Thyroid gland (tissue), 4 donors: ENCODE data around the gene TMEM208. TPM values are rescaled to one million over a fixed set of nuclear protein-coding genes. Genes with fewer than 3 reads are reported as not detected.

Experiments
- DNase-seq, 2 donors: peaks; one replicate each; pipeline ENCODE4 v3.0.0-alpha.2; 2019
- H3K27ac ChIP-seq, 3 donors: fragments of 200-600 bp; sonication (generic); 1 replicate in 2 of 3; 2 replicates in 1 of 3; pipeline ENCODE4 v1.5.1; 2016 to 2019; ENCODE audit warnings: mild to moderate bottlenecking in 1 of 3, moderate library complexity in 1 of 3
- H3K27me3 ChIP-seq: fragments of 200-600 bp; sonication (generic); one replicate; pipeline ENCODE4 v1.5.1; 2019
- H3K36me3 ChIP-seq, 2 donors: fragments of 200-600 bp; sonication (generic); one replicate each; pipeline ENCODE4 v1.5.1; 2016 to 2019
- H3K4me1 ChIP-seq, 2 donors: fragments of 200-600 bp; sonication (generic); one replicate each; pipeline ENCODE4 v1.5.1; 2017 to 2019
- H3K4me3 ChIP-seq, 3 donors: fragments of 200-600 bp; sonication (generic); replicated peaks in 1 of 3; 1 replicate in 2 of 3; 2 replicates in 1 of 3; pipeline ENCODE4 v1.5.1; 2016; ENCODE audit warnings: mild to moderate bottlenecking in 1 of 3
- H3K9me3 ChIP-seq: fragments of 200-600 bp; sonication (generic); one replicate; pipeline ENCODE4 v1.5.1; 2017
- POLR2A ChIP-seq, 2 donors: fragments of 450-650 bp; IDR thresholded peaks; one replicate each; pipeline ENCODE4 v1.6.1; 2017; ENCODE audit warnings: antibody characterized with exemption in 2 of 2, mild to moderate bottlenecking in 2 of 2, moderate library complexity in 1 of 2
- WGBS, 2 donors: methylation state at CpG; one replicate each; pipeline ENCODE4 v1.1.5; 2017; 5-methylcytosine and 5-hydroxymethylcytosine counted together
- intact Hi-C: fragments of 100-400 bp; cut with DNase I; formaldehyde crosslinking; loops from one replicate; pipeline ENCODE4 v1.15.1; 2023
- total RNA-seq, 4 donors: library from RNA; depleted of rRNA; stranded (reverse); fragments of >200 nt; gene quantifications; one replicate each; pipeline ENCODE4 v1.2.3, GENCODE V29; 2016
- TF ChIP-seq, protein P1 (sequence below), 6 experiments: fragments of 200-600 bp in 3 of 6; fragments of 450-650 bp in 3 of 6; sonication (generic) in 3 of 6; IDR thresholded peaks; one replicate each; pipeline ENCODE4 v1.5.1; 2016 to 2019; ENCODE audit warnings: antibody characterized with exemption in 6 of 6, mild to moderate bottlenecking in 2 of 6, inconsistent platforms in 1 of 6, moderate library complexity in 1 of 6

TMEM208 gene
- total RNA-seq, 4 donors from 2014 or later, result 53.2 to 69.0 (median 58.3) TPM

DNA sequence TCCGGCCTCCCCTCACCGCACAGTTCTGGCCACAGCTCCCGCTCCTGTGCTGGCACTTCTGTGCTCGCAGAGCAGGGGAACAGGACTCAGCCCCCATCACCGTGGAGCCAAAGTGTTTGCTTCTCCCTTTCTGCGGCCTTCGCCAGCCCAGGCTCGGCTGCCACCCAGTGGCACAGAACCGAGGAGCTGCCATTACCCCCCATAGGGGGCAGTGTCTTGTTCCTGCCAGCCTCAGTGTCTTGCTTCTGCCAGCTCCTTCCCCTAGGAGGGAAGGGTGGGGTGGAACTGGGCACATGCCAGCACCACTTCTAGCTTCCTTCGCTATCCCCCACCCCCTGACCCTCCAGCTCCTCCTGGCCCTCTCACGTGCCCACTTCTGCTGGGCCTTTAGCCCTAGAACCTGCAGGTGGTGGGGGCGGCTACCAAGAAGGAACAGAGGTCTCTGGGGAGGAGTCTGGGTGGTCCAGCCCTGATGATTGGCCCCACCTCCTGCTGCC, 28.6 kb upstream of the TMEM208 start:
- Histone ChIP-seq H3K4me3 (no peak overlapping the region), H3K27ac (peak overlapping the region; percentile 34 to 54 (median 51)), H3K36me3 (peaks cover 49 to 53% of the 10 kb centered on the region in 2 donors), H3K27me3 (no peaks in the 10 kb centered on the region), H3K9me3 (no peaks in the 10 kb centered on the region), H3K4me1 (peaks cover 12 to 22% of the 10 kb centered on the region in 2 donors)
- WGBS, 2 donors, result 32 to 48% methylated on average over 8 to 12 of the region's 12 CpGs
- TF ChIP-seq, protein P1, sequence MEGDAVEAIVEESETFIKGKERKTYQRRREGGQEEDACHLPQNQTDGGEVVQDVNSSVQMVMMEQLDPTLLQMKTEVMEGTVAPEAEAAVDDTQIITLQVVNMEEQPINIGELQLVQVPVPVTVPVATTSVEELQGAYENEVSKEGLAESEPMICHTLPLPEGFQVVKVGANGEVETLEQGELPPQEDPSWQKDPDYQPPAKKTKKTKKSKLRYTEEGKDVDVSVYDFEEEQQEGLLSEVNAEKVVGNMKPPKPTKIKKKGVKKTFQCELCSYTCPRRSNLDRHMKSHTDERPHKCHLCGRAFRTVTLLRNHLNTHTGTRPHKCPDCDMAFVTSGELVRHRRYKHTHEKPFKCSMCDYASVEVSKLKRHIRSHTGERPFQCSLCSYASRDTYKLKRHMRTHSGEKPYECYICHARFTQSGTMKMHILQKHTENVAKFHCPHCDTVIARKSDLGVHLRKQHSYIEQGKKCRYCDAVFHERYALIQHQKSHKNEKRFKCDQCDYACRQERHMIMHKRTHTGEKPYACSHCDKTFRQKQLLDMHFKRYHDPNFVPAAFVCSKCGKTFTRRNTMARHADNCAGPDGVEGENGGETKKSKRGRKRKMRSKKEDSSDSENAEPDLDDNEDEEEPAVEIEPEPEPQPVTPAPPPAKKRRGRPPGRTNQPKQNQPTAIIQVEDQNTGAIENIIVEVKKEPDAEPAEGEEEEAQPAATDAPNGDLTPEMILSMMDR (IDR thresholded peaks at IDR 0.05), result peak; percentile 38 to 69 (median 58)
- TF ChIP-seq POLR2A (IDR thresholded peaks at IDR 0.05), result no peak
- DNase-seq, result peak; percentile 65 to 79
- intact Hi-C loops, result no loop called here

DNA sequence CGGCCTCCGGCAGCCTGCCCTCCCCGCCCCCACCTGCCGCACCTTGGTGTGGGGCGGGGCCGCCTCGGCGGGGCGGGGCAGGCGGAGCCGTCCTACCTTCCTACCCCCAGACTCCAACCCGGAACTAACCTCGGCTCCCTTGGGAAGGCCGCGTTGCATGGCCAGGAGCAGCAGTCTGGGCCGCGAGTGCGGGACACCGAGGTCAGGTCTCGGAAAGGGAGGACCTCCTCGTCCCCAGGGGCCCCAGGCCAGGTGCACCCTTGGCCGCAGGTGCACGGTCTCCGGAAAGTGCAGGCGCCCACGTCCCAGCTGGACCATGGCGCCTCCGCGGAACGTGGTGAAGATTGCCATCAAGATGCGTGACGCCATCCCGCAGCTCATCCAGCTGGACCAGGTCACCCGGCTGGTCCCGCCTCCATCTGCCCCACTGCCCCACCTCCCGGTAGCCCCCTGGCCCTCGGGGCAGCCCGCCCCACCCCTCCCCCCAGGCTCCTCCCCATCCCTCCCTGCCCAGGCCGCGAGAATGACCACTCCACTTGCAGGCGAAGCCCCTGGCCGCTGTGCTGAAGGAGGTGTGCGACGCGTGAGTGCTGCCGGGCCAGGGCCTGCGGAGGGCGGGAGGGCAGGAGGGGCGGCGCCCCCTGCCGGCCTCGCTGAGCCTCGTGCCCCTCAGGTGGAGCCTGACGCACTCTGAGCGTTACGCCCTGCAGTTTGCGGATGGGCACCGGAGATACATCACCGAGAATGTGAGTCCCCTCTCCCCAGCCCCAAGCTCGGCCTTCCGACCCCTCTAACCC, 27.7 kb upstream of the TMEM208 start, which contains the start of gene ELMO3:
TSS of gene ELMO3 (plus strand) at position 121 of the 797 bp plus-strand sequence. CDS start at position 317, 196 bp downstream.
- H3K9me3 ChIP-seq, result no peaks in the 10 kb centered on the region
- H3K27me3 ChIP-seq, result no peaks in the 10 kb centered on the region
- intact Hi-C loops, result no loop called here
- peak within 1 kb of the TSS; percentile 34 to 54 (median 51) for H3K27ac ChIP-seq
- peak within 1 kb of the TSS in 1 of 3 donors; percentile 41 for H3K4me3 ChIP-seq
- H3K4me1 ChIP-seq, result peaks cover 8 to 18% of the 10 kb centered on the region in 2 donors
- WGBS, 2 donors, result 19 to 37% methylated on average over 19 to 31 of the region's 61 CpGs
- peak; percentile 79 to 80 for DNase-seq
- peak in 1 of 2 donors; percentile 60 for TF ChIP-seq POLR2A (IDR thresholded peaks at IDR 0.05)
- TF ChIP-seq, protein P1 (IDR thresholded peaks at IDR 0.05), result peak in 3 of 6 experiments; percentile 32 to 45 (median 41)
- H3K36me3 ChIP-seq, result peaks cover 53 to 55% of the 10 kb centered on the region in 2 donors

DNA sequence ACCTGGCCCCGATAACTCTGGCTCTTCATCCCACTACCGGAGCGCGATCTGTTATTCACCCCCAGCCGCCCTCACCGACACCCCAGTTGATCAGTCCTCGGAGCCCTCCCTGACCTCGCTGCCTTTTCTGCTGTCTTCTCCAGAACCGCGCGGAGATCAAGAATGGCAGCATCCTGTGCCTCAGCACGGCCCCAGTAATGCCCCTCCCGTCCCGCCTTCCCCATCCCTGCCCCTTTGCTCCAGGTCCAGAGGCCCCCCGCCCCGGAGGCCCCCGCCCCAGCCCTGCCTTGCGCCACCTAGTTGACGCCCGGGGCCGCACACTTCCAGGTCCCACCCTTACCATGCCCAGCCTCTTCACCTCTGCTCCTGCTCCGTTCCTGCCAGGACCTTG, 27.1 kb upstream of the TMEM208 start:
- WGBS, 2 donors, result 30 to 45% methylated on average over 20 to 22 of the region's 22 CpGs
- Histone ChIP-seq H3K27ac (no peak overlapping the region), H3K9me3 (no peaks in the 10 kb centered on the region), H3K27me3 (no peaks in the 10 kb centered on the region), H3K36me3 (peaks cover 49 to 51% of the 10 kb centered on the region in 2 donors), H3K4me3 (peak overlapping the region in 1 of 3 donors; percentile 41), H3K4me1 (peaks cover 8 to 18% of the 10 kb centered on the region in 2 donors)
- intact Hi-C loops, result no loop called here
- peak; percentile 23 to 34 for DNase-seq
- TF ChIP-seq, protein P1 (IDR thresholded peaks at IDR 0.05), result peak in 1 of 6 experiments; percentile 28
- no peak for TF ChIP-seq POLR2A (IDR thresholded peaks at IDR 0.05)

DNA sequence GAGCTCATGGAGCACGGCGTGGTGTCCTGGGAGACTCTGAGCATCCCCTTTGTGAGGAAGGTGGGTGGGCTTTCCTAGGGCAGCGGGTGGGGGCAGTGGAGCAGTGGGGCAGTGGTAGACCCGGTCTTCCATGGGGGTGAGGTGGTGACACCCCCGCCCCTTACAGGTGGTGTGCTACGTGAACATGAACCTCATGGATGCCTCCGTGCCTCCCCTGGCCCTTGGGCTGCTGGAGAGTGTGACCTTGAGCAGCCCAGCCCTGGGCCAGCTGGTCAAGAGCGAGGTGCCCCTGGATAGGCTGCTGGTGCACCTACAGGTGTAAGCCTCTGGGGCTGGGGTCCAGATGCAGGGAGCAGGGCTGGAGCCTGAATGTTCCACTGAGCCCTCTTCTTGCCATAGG, 26.4 kb upstream of the TMEM208 start:
- 90 to 94% methylated on average over 8 of the region's 8 CpGs for WGBS, 2 donors
- intact Hi-C loops, result no loop called here
- no peak overlapping the region for H3K4me3 ChIP-seq

More for the DNA sequence above, 26.4 kb upstream of the TMEM208 start:
- no peak for DNase-seq
- Histone ChIP-seq H3K27ac (no peak overlapping the region), H3K27me3 (no peaks in the 10 kb centered on the region), H3K4me1 (peaks cover 8 to 18% of the 10 kb centered on the region in 2 donors), H3K36me3 (peaks cover 42 to 44% of the 10 kb centered on the region in 2 donors), H3K9me3 (no peaks in the 10 kb centered on the region)
- TF ChIP-seq, protein P1 (IDR thresholded peaks at IDR 0.05), result no peak
- TF ChIP-seq POLR2A (IDR thresholded peaks at IDR 0.05), result no peak
